ENCODE results near the gene PHACTR3. TPM values are rescaled to one million over a fixed set of nuclear protein-coding genes. Genes with fewer than 3 reads are reported as not detected.

Gene PHACTR3
- total RNA-seq, 2 experiments from 2014 or later: not detected

- Mint-ChIP-seq H3K27ac (no peak overlapping the region), H3K9me3 (no peaks in the 10 kb centered on the region), H3K4me1 (ENCODE audit: low read depth) (no peaks in the 10 kb centered on the region), H3K4me3 (no peak overlapping the region), H3K27me3 (peaks cover 2% of the 10 kb centered on the region), H3K36me3 (ENCODE audit: low read depth) (no peaks in the 10 kb centered on the region)
- POLR2A ChIA-PET: no interaction called here
- intact Hi-C loops (cut with micrococcal nuclease): no loop called here
- DNase-seq (no peak), ATAC-seq (no peak)
- CTCF ChIA-PET: no interaction called here
- TF ChIP-seq CTCF (IDR thresholded peaks at IDR 0.05): no peak
Observed at GRCh38 chr20:59745716-59746115, 141.4 kb downstream of the PHACTR3 start.

GRCh38 chr20:59746155-59746554, 141.8 kb downstream of the PHACTR3 start:
- ATAC-seq (no peak), DNase-seq (no peak)
- Mint-ChIP-seq H3K9me3 (no peaks in the 10 kb centered on the region), H3K36me3 (ENCODE audit: low read depth) (no peaks in the 10 kb centered on the region), H3K27me3 (peaks cover 2% of the 10 kb centered on the region), H3K4me1 (ENCODE audit: low read depth) (no peaks in the 10 kb centered on the region), H3K4me3 (no peak overlapping the region), H3K27ac (no peak overlapping the region)
- ChIA-PET POLR2A (no interaction called here), CTCF (no interaction called here)
- intact Hi-C loops (cut with micrococcal nuclease): no loop called here
- no peak for TF ChIP-seq CTCF (IDR thresholded peaks at IDR 0.05)

GRCh38 chr20:59747671-59748515, 143.6 kb downstream of the PHACTR3 start:
- Mint-ChIP-seq H3K4me1 (ENCODE audit: low read depth) (no peaks in the 10 kb centered on the region), H3K27me3 (no peaks in the 10 kb centered on the region), H3K9me3 (no peaks in the 10 kb centered on the region), H3K36me3 (ENCODE audit: low read depth) (no peaks in the 10 kb centered on the region), H3K27ac (no peak overlapping the region), H3K4me3 (no peak overlapping the region)
- ChIA-PET POLR2A (no interaction called here), CTCF (no interaction called here)
- ATAC-seq: no peak
- no peak for DNase-seq
- TF ChIP-seq CTCF (IDR thresholded peaks at IDR 0.05): no peak
- intact Hi-C loops (cut with micrococcal nuclease): no loop called here

GRCh38 chr20:59748619-59749191, 144.4 kb downstream of the PHACTR3 start:
- TF ChIP-seq CTCF (IDR thresholded peaks at IDR 0.05): no peak
- Mint-ChIP-seq H3K36me3 (ENCODE audit: low read depth) (no peaks in the 10 kb centered on the region), H3K27me3 (peaks cover 4% of the 10 kb centered on the region), H3K9me3 (no peaks in the 10 kb centered on the region), H3K4me3 (no peak overlapping the region), H3K27ac (no peak overlapping the region), H3K4me1 (ENCODE audit: low read depth) (no peaks in the 10 kb centered on the region)
- ChIA-PET CTCF (interaction anchor here (1.0 kb wide), 1 partner anchor 149 kb away, joined by 3 read pairs; no protein-coding TSS in a partner anchor), POLR2A (no interaction called here)
- intact Hi-C loops (cut with micrococcal nuclease): no loop called here
- DNase-seq (no peak), ATAC-seq (no peak)

GRCh38 chr20:59749301-59749700, 145.0 kb downstream of the PHACTR3 start:
- no peak overlapping the region for H3K27ac Mint-ChIP-seq
- H3K4me1 Mint-ChIP-seq (ENCODE audit: low read depth): no peaks in the 10 kb centered on the region
- no peaks in the 10 kb centered on the region for H3K9me3 Mint-ChIP-seq
- POLR2A ChIA-PET: no interaction called here
- H3K36me3 Mint-ChIP-seq (ENCODE audit: low read depth): no peaks in the 10 kb centered on the region
- CTCF ChIA-PET: interaction anchor here (1.0 kb wide), 1 partner anchor 150 kb away, joined by 3 read pairs; no protein-coding TSS in a partner anchor
- intact Hi-C loops (cut with micrococcal nuclease): no loop called here
- ATAC-seq (no peak), DNase-seq (no peak)
- H3K4me3 Mint-ChIP-seq: no peak overlapping the region
- H3K27me3 Mint-ChIP-seq: peaks cover 4% of the 10 kb centered on the region
- TF ChIP-seq CTCF (IDR thresholded peaks at IDR 0.05): no peak

Measured in activated CD8-positive, alpha-beta T cell treated with anti-CD3 and anti-CD28 coated beads for 36 hours (primary cell).